ENCODE data around the gene BACH2. TPM values are rescaled to one million over a fixed set of nuclear protein-coding genes. Genes with fewer than 3 reads are reported as not detected.

BACH2 gene
- polyA plus RNA-seq, 1 donor (not counting 4 experiments of a cell fraction or from before 2014, with no cell fraction given): 0.50 TPM

- Histone ChIP-seq H3K4me1 (ENCODE audit: control insufficient read depth, extremely low read depth, insufficient read depth, low read length) (no peaks in the 10 kb centered on the region), H3K36me3 (ENCODE audit: control insufficient read depth in 2 of 2, extremely low read depth in 1 of 2, insufficient read depth in 2 of 2, low read length in 2 of 2) (no peaks in the 10 kb centered on the region), H2AFZ (ENCODE audit: control insufficient read depth, low read length) (no peak overlapping the region), H3K79me2 (ENCODE audit: control insufficient read depth, insufficient read depth, low read length) (no peaks in the 10 kb centered on the region), H3K9ac (ENCODE audit: control insufficient read depth, extremely low read depth, insufficient read depth, low read length) (no peak overlapping the region), H3K27me3 (ENCODE audit: control insufficient read depth, extremely low read depth, insufficient read depth, low read length) (no peaks in the 10 kb centered on the region), H4K20me1 (ENCODE audit: control insufficient read depth, extremely low read depth, insufficient read depth, low read length) (no peaks in the 10 kb centered on the region), H3K4me3 (ENCODE audit: control insufficient read depth in 2 of 3, extremely low read depth in 1 of 3, insufficient read depth in 2 of 3, low read depth in 1 of 3, low read length in 3 of 3) (no peak overlapping the region), H3K27ac (ENCODE audit: control insufficient read depth, insufficient read depth, low read length) (no peak overlapping the region), H3K9me3 (ENCODE audit: control insufficient read depth, low read depth, low read length) (no peaks in the 10 kb centered on the region), H3K4me2 (ENCODE audit: control insufficient read depth, extremely low read depth, insufficient read depth, low read depth, low read length) (no peak overlapping the region), H3K9me1 (ENCODE audit: control insufficient read depth, extremely low read depth, insufficient read depth, low read length) (no peaks in the 10 kb centered on the region)
- no peak for FAIRE-seq
- TF ChIP-seq CTCF (optimal IDR thresholded peaks at IDR 0.05 in 1 of 3, IDR thresholded peaks at IDR 0.05 in 1 of 3, conservative IDR thresholded peaks at IDR 0.05 in 1 of 3; ENCODE audit: extremely low read depth in 1 of 3, insufficient read depth in 2 of 3, low read length in 3 of 3) (no peak), EZH2 (IDR thresholded peaks at IDR 0.05; ENCODE audit: low read length) (no peak)
- dilution Hi-C loops (cut with MboI; ENCODE audit: extremely low pct_ligation_motif_present, low sequenced_read_pairs): no loop called here
- no peak for DNase-seq (ENCODE audit: low read depth, low spot score)
Measured at GRCh38 chr6:90106449-90106848, 190.2 kb downstream of the BACH2 start.

GRCh38 chr6:90105506-90106170 is 191.0 kb downstream of the BACH2 start:
- Histone ChIP-seq H3K9ac (ENCODE audit: control insufficient read depth, extremely low read depth, insufficient read depth, low read length) (no peak overlapping the region), H3K79me2 (ENCODE audit: control insufficient read depth, insufficient read depth, low read length) (no peaks in the 10 kb centered on the region), H2AFZ (ENCODE audit: control insufficient read depth, low read length) (no peak overlapping the region), H3K4me3 (ENCODE audit: control insufficient read depth in 2 of 3, extremely low read depth in 1 of 3, insufficient read depth in 2 of 3, low read depth in 1 of 3, low read length in 3 of 3) (no peak overlapping the region), H3K27me3 (ENCODE audit: control insufficient read depth, extremely low read depth, insufficient read depth, low read length) (no peaks in the 10 kb centered on the region), H3K27ac (ENCODE audit: control insufficient read depth, insufficient read depth, low read length) (no peak overlapping the region), H3K36me3 (ENCODE audit: control insufficient read depth in 2 of 2, extremely low read depth in 1 of 2, insufficient read depth in 2 of 2, low read length in 2 of 2) (no peaks in the 10 kb centered on the region), H3K9me3 (ENCODE audit: control insufficient read depth, low read depth, low read length) (peaks cover 2% of the 10 kb centered on the region), H3K4me2 (ENCODE audit: control insufficient read depth, extremely low read depth, insufficient read depth, low read depth, low read length) (no peak overlapping the region), H3K9me1 (ENCODE audit: control insufficient read depth, extremely low read depth, insufficient read depth, low read length) (no peaks in the 10 kb centered on the region), H4K20me1 (ENCODE audit: control insufficient read depth, extremely low read depth, insufficient read depth, low read length) (no peaks in the 10 kb centered on the region), H3K4me1 (ENCODE audit: control insufficient read depth, extremely low read depth, insufficient read depth, low read length) (no peaks in the 10 kb centered on the region)
- TF ChIP-seq EZH2 (IDR thresholded peaks at IDR 0.05; ENCODE audit: low read length) (no peak), CTCF (optimal IDR thresholded peaks at IDR 0.05 in 1 of 3, IDR thresholded peaks at IDR 0.05 in 1 of 3, conservative IDR thresholded peaks at IDR 0.05 in 1 of 3; ENCODE audit: extremely low read depth in 1 of 3, insufficient read depth in 2 of 3, low read length in 3 of 3) (no peak)
- FAIRE-seq (no peak), DNase-seq (ENCODE audit: low read depth, low spot score) (no peak)
- dilution Hi-C loops (cut with MboI; ENCODE audit: extremely low pct_ligation_motif_present, low sequenced_read_pairs): no loop called here

All from keratinocyte (primary cell).